A549 (cell line): ENCODE measurements around the gene ARHGAP42. TPM values are rescaled to one million over a fixed set of nuclear protein-coding genes. Genes with fewer than 3 reads are reported as not detected.

Source experiments
- ATAC-seq, 2 experiments: fragments of 200-7000 bp in 1 of 2; fragments of >200 bp in 1 of 2; cut with Nextera tagmentation in 1 of 2; cut with Tn5 transposase in 1 of 2; 3 replicates each; pipeline versions ENCODE4 v1.8.0 to v1.9.1; 2018 to 2020; ENCODE audit warnings: mild to moderate bottlenecking in 1 of 2, moderate library complexity in 1 of 2
- CTCF ChIA-PET: fragments of 300-600 bp; sonication (Branson Sonifier 250); formaldehyde crosslinking; extraction: SDS; loops from one replicate; lab custom pipeline; 2021; ENCODE audit warnings: antibody characterized with exemption, inconsistent platforms; lab: Yijun Ruan, JAX
- POLR2A ChIA-PET: fragments of 350-600 bp; formaldehyde crosslinking; extraction: SDS; loops from one replicate; lab custom pipeline; 2021; ENCODE audit warnings: antibody characterized with exemption, inconsistent platforms; lab: Yijun Ruan, JAX
- DNase-seq, 2 experiments: peaks; one replicate each; pipeline versions ENCODE4 v3.0.0 to v3.0.0-alpha.2; 2011 to 2016; ENCODE audit warnings: low read depth in 1 of 2, low spot score in 1 of 2
- FAIRE-seq: peaks from 2 replicates; lab custom pipeline; 2011; peaks lifted over from hg19 to GRCh38; lab: Jason Lieb, UNC
- H3K27ac ChIP-seq, 2 experiments: fragments of >200 bp; sonication (Bioruptor Twin); formaldehyde crosslinking; 3 replicates each; pipeline ENCODE4 v1.5.1; 2016 to 2017
- H3K4me1 ChIP-seq: fragments of >200 bp; sonication (Bioruptor Twin); formaldehyde crosslinking; 3 replicates; pipeline ENCODE4 v1.6.1; 2016
- H3K4me2 ChIP-seq: fragments of >200 bp; sonication (Bioruptor Twin); formaldehyde crosslinking; 3 replicates; pipeline ENCODE4 v1.6.1; 2016
- H3K4me3 ChIP-seq: fragments of >200 bp; sonication (Bioruptor Twin); formaldehyde crosslinking; 3 replicates; pipeline ENCODE4 v1.5.1; 2016
- H3K9me3 ChIP-seq: fragments of >200 bp; sonication (Bioruptor Twin); formaldehyde crosslinking; 3 replicates; pipeline ENCODE4 v1.6.1; 2016
- CBX2 ChIP-seq: fragments of 200-600 bp; sonication (generic); IDR thresholded peaks from 2 replicates; pipeline ENCODE4 v1.6.1; 2016; ENCODE audit warnings: low read depth, mild to moderate bottlenecking, borderline replicate concordance
- CEBPB ChIP-seq, 2 experiments: fragments of >200 bp in 1 of 2; sonication (Bioruptor Twin) in 1 of 2; formaldehyde crosslinking in 1 of 2; IDR thresholded peaks; 2 replicates each; pipeline ENCODE4 v1.6.1; 2012 to 2016
- GATA3 ChIP-seq: IDR thresholded peaks from 2 replicates; pipeline ENCODE4 v1.6.1; 2012; ENCODE audit warnings: borderline replicate concordance
- HDAC2 ChIP-seq: fragments of 200-600 bp; sonication (generic); IDR thresholded peaks from 2 replicates; pipeline ENCODE4 v1.6.1; 2016
- HOXB13 ChIP-seq: fragments of 250-450 bp; sonication (Bioruptor Pico); IDR thresholded peaks from 2 replicates; pipeline ENCODE4 v1.5.0; 2020; ENCODE audit warnings: low read depth, mild to moderate bottlenecking, moderate library complexity
- KDM1A ChIP-seq: fragments of 200-600 bp; sonication (generic); IDR thresholded peaks from 2 replicates; pipeline ENCODE4 v1.6.1; 2016; ENCODE audit warnings: low read depth, mild to moderate bottlenecking
- KDM5A ChIP-seq: fragments of 200-600 bp; sonication (generic); IDR thresholded peaks from 2 replicates; pipeline ENCODE4 v1.6.1; 2016; ENCODE audit warnings: antibody characterized with exemption, mild to moderate bottlenecking
- MAFK ChIP-seq: fragments of 450-650 bp; IDR thresholded peaks from 2 replicates; pipeline ENCODE4 v1.6.1; 2014; ENCODE audit not compliant: partially characterized antibody
- MAZ ChIP-seq: fragments of 150-350 bp; IDR thresholded peaks from 2 replicates; pipeline ENCODE4 v1.6.1; 2014; ENCODE audit warnings: antibody characterized with exemption, low read depth, low read length, borderline replicate concordance
- MYC ChIP-seq: IDR thresholded peaks from 2 replicates; pipeline ENCODE4 v1.6.1; 2012; ENCODE audit warnings: mild to moderate bottlenecking, inconsistent platforms, low read length, improper control_type of control experiment, borderline replicate concordance
- NPAS2 ChIP-seq: fragments of 250-450 bp; sonication (Bioruptor Pico); IDR thresholded peaks from 2 replicates; pipeline ENCODE4 v1.8.0; 2022; ENCODE audit warnings: mild to moderate bottlenecking, moderate library complexity, borderline replicate concordance
- RCOR1 ChIP-seq: fragments of 150-350 bp; IDR thresholded peaks from 2 replicates; pipeline ENCODE4 v1.6.1; 2014; ENCODE audit warnings: antibody characterized with exemption, low read length, low read depth
- RFX5 ChIP-seq: fragments of 450-650 bp; IDR thresholded peaks from 2 replicates; pipeline ENCODE4 v1.7.1; 2014; ENCODE audit warnings: antibody characterized with exemption, mild to moderate bottlenecking, moderate library complexity
- RNF2 ChIP-seq: fragments of 200-600 bp; sonication (generic); IDR thresholded peaks from 2 replicates; pipeline ENCODE4 v1.6.1; 2016; ENCODE audit warnings: low read depth, mild to moderate bottlenecking, antibody characterized with exemption, moderate library complexity, borderline replicate concordance
- SMC3 ChIP-seq: fragments of >200 bp; sonication (Bioruptor Twin); formaldehyde crosslinking; IDR thresholded peaks from 3 replicates; pipeline ENCODE4 v1.6.1; 2018; ENCODE audit warnings: inconsistent platforms
- TFCP2L1 ChIP-seq: fragments of 250-450 bp; sonication (Bioruptor Pico); IDR thresholded peaks from 2 replicates; pipeline ENCODE4 v1.5.0; 2021; ENCODE audit warnings: mild to moderate bottlenecking
- ZC3H11A ChIP-seq: fragments of 450-650 bp; IDR thresholded peaks from 2 replicates; pipeline ENCODE4 v1.6.1; 2014; ENCODE audit warnings: antibody characterized with exemption, mild to moderate bottlenecking
- ZFP36 ChIP-seq: fragments of 450-650 bp; IDR thresholded peaks from 2 replicates; pipeline ENCODE4 v1.6.1; 2014; ENCODE audit warnings: borderline replicate concordance; ENCODE audit not compliant: partially characterized antibody
- ZNF302 ChIP-seq: fragments of 250-450 bp; sonication (Bioruptor Pico); IDR thresholded peaks from 2 replicates; pipeline ENCODE4 v1.9.0; 2021; ENCODE audit warnings: inconsistent platforms, mild to moderate bottlenecking, moderate library complexity
- WGBS: methylation state at CpG from one replicate; pipeline ENCODE4 v1.1.6; 2017; ENCODE audit errors: missing lambda C conversion rate; 5-methylcytosine and 5-hydroxymethylcytosine counted together
- polyA plus RNA-seq, 4 experiments: library from polyadenylated mRNA; depleted of rRNA in 3 of 4; stranded (reverse); fragments of >200 nt; fragmentation: RNase III in 1 of 4; extraction: RNeasy Plus Mini Kit Qiagen cat#74134 plus additional on column Dnase treatment in 1 of 4; gene quantifications; 2 replicates in 3 of 4; 3 replicates in 1 of 4; pipeline ENCODE4 v1.2.3, GENCODE V29; 2011 to 2017
- TF ChIP-seq, protein P1 (sequence below): fragments of >200 bp; sonication (Bioruptor Twin); formaldehyde crosslinking; IDR thresholded peaks from 3 replicates; pipeline ENCODE4 v1.5.1; 2016
- TF ChIP-seq, protein P2 (sequence below): fragments of 250-450 bp; sonication (Bioruptor Pico); IDR thresholded peaks from 2 replicates; pipeline ENCODE4 v1.5.0; 2020; ENCODE audit warnings: low read depth, mild to moderate bottlenecking, moderate library complexity
- TF ChIP-seq, protein P3 (sequence below): fragments of 250-450 bp; sonication (Bioruptor Pico); IDR thresholded peaks from 2 replicates; pipeline ENCODE4 v1.5.0; 2021; ENCODE audit warnings: mild to moderate bottlenecking, moderate library complexity, borderline replicate concordance
- TF ChIP-seq, protein P4 (sequence below): IDR thresholded peaks from 2 replicates; pipeline ENCODE4 v1.6.1; 2012

Gene ARHGAP42
- polyA plus RNA-seq, 2 of the 4 experiments (the other 2 are of a cell fraction), result 5.1 to 17.0 TPM

DNA sequence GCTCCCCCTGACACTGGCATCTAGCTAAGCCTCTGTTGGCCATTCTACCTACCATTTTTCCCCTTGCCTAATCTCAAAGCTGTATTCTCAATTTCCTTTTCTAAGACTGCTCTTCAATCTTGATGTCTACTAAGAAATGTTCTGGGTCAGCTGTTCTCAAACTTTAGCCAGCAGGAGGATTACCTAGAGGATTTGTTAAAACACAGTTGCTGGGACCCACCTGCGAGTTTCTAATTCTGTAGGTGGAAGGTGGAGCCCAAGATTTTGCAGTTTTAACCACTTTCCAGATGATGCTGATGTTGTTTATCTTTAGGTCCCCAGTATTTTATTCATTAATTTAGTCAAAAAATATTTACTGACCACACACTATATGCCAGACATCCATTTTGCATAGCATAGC is 9.3 kb upstream of the ARHGAP42 start:
- no peaks in the 10 kb centered on the region for H3K9me3 ChIP-seq
- ATAC-seq, result no peak
- no peak for FAIRE-seq
- DNase-seq, result no peak
- no peak overlapping the region for H3K27ac ChIP-seq
- no peak overlapping the region for H3K4me3 ChIP-seq
- 91% methylated on average over 1 of the region's 1 CpG for WGBS
- TF ChIP-seq ZFP36, result no peak
- TF ChIP-seq, protein P1, sequence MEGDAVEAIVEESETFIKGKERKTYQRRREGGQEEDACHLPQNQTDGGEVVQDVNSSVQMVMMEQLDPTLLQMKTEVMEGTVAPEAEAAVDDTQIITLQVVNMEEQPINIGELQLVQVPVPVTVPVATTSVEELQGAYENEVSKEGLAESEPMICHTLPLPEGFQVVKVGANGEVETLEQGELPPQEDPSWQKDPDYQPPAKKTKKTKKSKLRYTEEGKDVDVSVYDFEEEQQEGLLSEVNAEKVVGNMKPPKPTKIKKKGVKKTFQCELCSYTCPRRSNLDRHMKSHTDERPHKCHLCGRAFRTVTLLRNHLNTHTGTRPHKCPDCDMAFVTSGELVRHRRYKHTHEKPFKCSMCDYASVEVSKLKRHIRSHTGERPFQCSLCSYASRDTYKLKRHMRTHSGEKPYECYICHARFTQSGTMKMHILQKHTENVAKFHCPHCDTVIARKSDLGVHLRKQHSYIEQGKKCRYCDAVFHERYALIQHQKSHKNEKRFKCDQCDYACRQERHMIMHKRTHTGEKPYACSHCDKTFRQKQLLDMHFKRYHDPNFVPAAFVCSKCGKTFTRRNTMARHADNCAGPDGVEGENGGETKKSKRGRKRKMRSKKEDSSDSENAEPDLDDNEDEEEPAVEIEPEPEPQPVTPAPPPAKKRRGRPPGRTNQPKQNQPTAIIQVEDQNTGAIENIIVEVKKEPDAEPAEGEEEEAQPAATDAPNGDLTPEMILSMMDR, result no peak
- TF ChIP-seq HOXB13 (CRISPR knock-in tag), result no peak
- TF ChIP-seq MYC, result no peak
- no peak for TF ChIP-seq CEBPB (IDR thresholded peaks at IDR 0.05)
- TF ChIP-seq, protein P2, sequence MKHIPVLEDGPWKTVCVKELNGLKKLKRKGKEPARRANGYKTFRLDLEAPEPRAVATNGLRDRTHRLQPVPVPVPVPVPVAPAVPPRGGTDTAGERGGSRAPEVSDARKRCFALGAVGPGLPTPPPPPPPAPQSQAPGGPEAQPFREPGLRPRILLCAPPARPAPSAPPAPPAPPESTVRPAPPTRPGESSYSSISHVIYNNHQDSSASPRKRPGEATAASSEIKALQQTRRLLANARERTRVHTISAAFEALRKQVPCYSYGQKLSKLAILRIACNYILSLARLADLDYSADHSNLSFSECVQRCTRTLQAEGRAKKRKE (CRISPR knock-in tag), result no peak
- TF ChIP-seq NPAS2 (CRISPR knock-in tag), result no peak
- no peak for TF ChIP-seq ZNF302
- no peak for TF ChIP-seq MAZ
- TF ChIP-seq, protein P3, sequence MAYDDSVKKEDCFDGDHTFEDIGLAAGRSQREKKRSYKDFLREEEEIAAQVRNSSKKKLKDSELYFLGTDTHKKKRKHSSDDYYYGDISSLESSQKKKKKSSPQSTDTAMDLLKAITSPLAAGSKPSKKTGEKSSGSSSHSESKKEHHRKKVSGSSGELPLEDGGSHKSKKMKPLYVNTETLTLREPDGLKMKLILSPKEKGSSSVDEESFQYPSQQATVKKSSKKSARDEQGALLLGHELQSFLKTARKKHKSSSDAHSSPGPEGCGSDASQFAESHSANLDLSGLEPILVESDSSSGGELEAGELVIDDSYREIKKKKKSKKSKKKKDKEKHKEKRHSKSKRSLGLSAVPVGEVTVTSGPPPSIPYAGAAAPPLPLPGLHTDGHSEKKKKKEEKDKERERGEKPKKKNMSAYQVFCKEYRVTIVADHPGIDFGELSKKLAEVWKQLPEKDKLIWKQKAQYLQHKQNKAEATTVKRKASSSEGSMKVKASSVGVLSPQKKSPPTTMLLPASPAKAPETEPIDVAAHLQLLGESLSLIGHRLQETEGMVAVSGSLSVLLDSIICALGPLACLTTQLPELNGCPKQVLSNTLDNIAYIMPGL, result no peak
- TF ChIP-seq KDM1A, result no peak
- no peak for TF ChIP-seq RCOR1
- no peak for TF ChIP-seq HDAC2
- TF ChIP-seq RNF2, result no peak
- TF ChIP-seq, protein P4, sequence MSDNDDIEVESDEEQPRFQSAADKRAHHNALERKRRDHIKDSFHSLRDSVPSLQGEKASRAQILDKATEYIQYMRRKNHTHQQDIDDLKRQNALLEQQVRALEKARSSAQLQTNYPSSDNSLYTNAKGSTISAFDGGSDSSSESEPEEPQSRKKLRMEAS, result no peak
- no peak for TF ChIP-seq TFCP2L1 (CRISPR knock-in tag)
- TF ChIP-seq KDM5A, result no peak
- TF ChIP-seq SMC3, result no peak
- ChIA-PET POLR2A (no interaction called here), CTCF (interaction anchor here (0.6 kb wide), 1 partner anchor 851 kb away, joined by 3 read pairs; no protein-coding TSS in a partner anchor)
- H3K4me1 ChIP-seq, result peaks cover 11% of the 10 kb centered on the region
- H3K4me2 ChIP-seq, result no peak overlapping the region

DNA sequence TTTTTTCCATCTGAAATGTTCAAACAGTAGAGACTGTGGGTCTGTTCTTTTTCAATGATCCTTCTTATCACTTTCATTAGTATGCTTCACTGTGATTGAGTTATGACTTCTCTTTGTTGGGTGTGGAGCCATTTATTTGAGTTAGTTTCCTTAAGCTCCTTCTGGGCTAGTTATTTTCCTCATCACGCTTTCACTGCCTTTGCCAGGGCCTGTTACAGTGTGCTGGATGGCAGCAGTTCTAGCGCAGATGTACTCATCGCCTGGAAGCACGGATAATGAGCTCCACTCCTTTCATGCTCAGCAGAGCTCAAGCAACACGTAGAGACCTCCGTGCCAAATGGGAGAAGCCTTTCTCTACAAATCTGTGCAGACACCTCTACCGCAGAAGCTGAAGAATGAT is 7.0 kb upstream of the ARHGAP42 start:
- Histone ChIP-seq H3K9me3 (no peaks in the 10 kb centered on the region), H3K4me2 (no peak overlapping the region), H3K4me1 (peaks cover 34% of the 10 kb centered on the region), H3K4me3 (no peak overlapping the region), H3K27ac (no peak overlapping the region)
- WGBS, result 94% methylated on average over 7 of the region's 7 CpGs
- TF ChIP-seq GATA3 (no peak), MAFK (no peak), RNF2 (no peak), ZC3H11A (no peak), RFX5 (no peak), KDM5A (no peak), CBX2 (no peak)
- no peak for DNase-seq
- CTCF ChIA-PET, result interaction anchor here (1.2 to 3.4 kb wide), 2 partner anchors 137 to 174 kb away, joined by 3 to 20 read pairs; no protein-coding TSS in a partner anchor
- FAIRE-seq, result no peak
- no peak for ATAC-seq
- POLR2A ChIA-PET, result no interaction called here
